Measurements from ENCODE around the gene KLC3.

Gene KLC3

GRCh38 chr19:45340232-45340898, at the start of gene KLC3:
TSS of gene KLC3 (plus strand) at chr19:45340750. CDS start at chr19:45345542, 4,792 bp downstream.
- no peaks in the 10 kb centered on the region for H3K36me3 ChIP-seq (ENCODE audit: control insufficient read depth, insufficient read depth, low read length)
- no peak within 1 kb of the TSS for H3K27ac ChIP-seq (ENCODE audit: low read depth, low read length)
- no peaks in the 10 kb centered on the region for H3K4me1 ChIP-seq (ENCODE audit: control insufficient read depth, insufficient read depth, low read length)
- no peaks in the 10 kb centered on the region for H3K9me3 ChIP-seq (ENCODE audit: control insufficient read depth, insufficient read depth, low read depth, low read length)
- H3K9ac ChIP-seq (ENCODE audit: low read length): peak within 1 kb of the TSS; percentile 17
- H3K4me3 ChIP-seq (ENCODE audit: low read depth, low read length): peak within 1 kb of the TSS; percentile 52
- H3K27me3 ChIP-seq (ENCODE audit: control insufficient read depth, insufficient read depth, low read length): peaks cover 31% of the 10 kb centered on the region

- Histone ChIP-seq H3K36me3 (ENCODE audit: control insufficient read depth, insufficient read depth, low read length) (peaks cover 41% of the 10 kb centered on the region), H3K9ac (ENCODE audit: low read length) (no peak overlapping the region), H3K27ac (ENCODE audit: low read depth, low read length) (no peak overlapping the region), H3K9me3 (ENCODE audit: control insufficient read depth, insufficient read depth, low read depth, low read length) (no peaks in the 10 kb centered on the region), H3K4me3 (ENCODE audit: low read depth, low read length) (no peak overlapping the region), H3K4me1 (ENCODE audit: control insufficient read depth, insufficient read depth, low read length) (no peaks in the 10 kb centered on the region), H3K27me3 (ENCODE audit: control insufficient read depth, insufficient read depth, low read length) (no peaks in the 10 kb centered on the region)
Observed at GRCh38 chr19:45291834-45292233, 48.7 kb upstream of the KLC3 start.

GRCh38 chr19:45293682-45294081, 46.9 kb upstream of the KLC3 start:
- Histone ChIP-seq H3K27me3 (ENCODE audit: control insufficient read depth, insufficient read depth, low read length) (no peaks in the 10 kb centered on the region), H3K4me3 (ENCODE audit: low read depth, low read length) (no peak overlapping the region), H3K9ac (ENCODE audit: low read length) (no peak overlapping the region), H3K9me3 (ENCODE audit: control insufficient read depth, insufficient read depth, low read depth, low read length) (no peaks in the 10 kb centered on the region), H3K36me3 (ENCODE audit: control insufficient read depth, insufficient read depth, low read length) (peaks cover 34% of the 10 kb centered on the region), H3K4me1 (ENCODE audit: control insufficient read depth, insufficient read depth, low read length) (no peaks in the 10 kb centered on the region), H3K27ac (ENCODE audit: low read depth, low read length) (no peak overlapping the region)

GRCh38 chr19:45294291-45295029, 46.1 kb upstream of the KLC3 start:
- Histone ChIP-seq H3K9ac (ENCODE audit: low read length) (no peak overlapping the region), H3K36me3 (ENCODE audit: control insufficient read depth, insufficient read depth, low read length) (peaks cover 35% of the 10 kb centered on the region), H3K27ac (ENCODE audit: low read depth, low read length) (no peak overlapping the region), H3K9me3 (ENCODE audit: control insufficient read depth, insufficient read depth, low read depth, low read length) (no peaks in the 10 kb centered on the region), H3K4me3 (ENCODE audit: low read depth, low read length) (no peak overlapping the region), H3K4me1 (ENCODE audit: control insufficient read depth, insufficient read depth, low read length) (no peaks in the 10 kb centered on the region), H3K27me3 (ENCODE audit: control insufficient read depth, insufficient read depth, low read length) (no peaks in the 10 kb centered on the region)

- Histone ChIP-seq H3K36me3 (ENCODE audit: control insufficient read depth, insufficient read depth, low read length) (peaks cover 30% of the 10 kb centered on the region), H3K4me1 (ENCODE audit: control insufficient read depth, insufficient read depth, low read length) (no peaks in the 10 kb centered on the region; the same call in 1 of the 2 replicates), H3K9me3 (ENCODE audit: control insufficient read depth, insufficient read depth, low read depth, low read length) (no peaks in the 10 kb centered on the region), H3K9ac (ENCODE audit: low read length) (no peak overlapping the region), H3K4me3 (ENCODE audit: low read depth, low read length) (no peak overlapping the region), H3K27me3 (ENCODE audit: control insufficient read depth, insufficient read depth, low read length) (no peaks in the 10 kb centered on the region), H3K27ac (ENCODE audit: low read depth, low read length) (no peak overlapping the region)
Observed at GRCh38 chr19:45295873-45296272, 44.7 kb upstream of the KLC3 start.

GRCh38 chr19:45296355-45296754, 44.2 kb upstream of the KLC3 start:
- H3K27me3 ChIP-seq (ENCODE audit: control insufficient read depth, insufficient read depth, low read length): no peaks in the 10 kb centered on the region
- no peaks in the 10 kb centered on the region for H3K9me3 ChIP-seq (ENCODE audit: control insufficient read depth, insufficient read depth, low read depth, low read length)
- no peak overlapping the region for H3K27ac ChIP-seq (ENCODE audit: low read depth, low read length)
- H3K4me1 ChIP-seq (ENCODE audit: control insufficient read depth, insufficient read depth, low read length): no peaks in the 10 kb centered on the region; the same call in 1 of the 2 replicates
- no peak overlapping the region for H3K9ac ChIP-seq (ENCODE audit: low read length)
- peaks cover 27% of the 10 kb centered on the region; the same call in 1 of the 2 replicates for H3K36me3 ChIP-seq (ENCODE audit: control insufficient read depth, insufficient read depth, low read length)
- H3K4me3 ChIP-seq (ENCODE audit: low read depth, low read length): no peak overlapping the region

GRCh38 chr19:45297674-45298073, 42.9 kb upstream of the KLC3 start:
- Histone ChIP-seq H3K4me3 (ENCODE audit: low read depth, low read length) (no peak overlapping the region), H3K36me3 (ENCODE audit: control insufficient read depth, insufficient read depth, low read length) (peaks cover 19% of the 10 kb centered on the region; the same call in 1 of the 2 replicates), H3K27me3 (ENCODE audit: control insufficient read depth, insufficient read depth, low read length) (no peaks in the 10 kb centered on the region), H3K4me1 (ENCODE audit: control insufficient read depth, insufficient read depth, low read length) (no peaks in the 10 kb centered on the region; the same call in 1 of the 2 replicates), H3K9me3 (ENCODE audit: control insufficient read depth, insufficient read depth, low read depth, low read length) (no peaks in the 10 kb centered on the region), H3K27ac (ENCODE audit: low read depth, low read length) (no peak overlapping the region), H3K9ac (ENCODE audit: low read length) (no peak overlapping the region)

GRCh38 chr19:45298264-45298663, 42.3 kb upstream of the KLC3 start:
- Histone ChIP-seq H3K9me3 (ENCODE audit: control insufficient read depth, insufficient read depth, low read depth, low read length) (no peaks in the 10 kb centered on the region), H3K9ac (ENCODE audit: low read length) (no peak overlapping the region), H3K36me3 (ENCODE audit: control insufficient read depth, insufficient read depth, low read length) (peaks cover 19% of the 10 kb centered on the region; the same call in 1 of the 2 replicates), H3K27ac (ENCODE audit: low read depth, low read length) (no peak overlapping the region), H3K4me1 (ENCODE audit: control insufficient read depth, insufficient read depth, low read length) (no peaks in the 10 kb centered on the region; the same call in 1 of the 2 replicates), H3K27me3 (ENCODE audit: control insufficient read depth, insufficient read depth, low read length) (no peaks in the 10 kb centered on the region), H3K4me3 (ENCODE audit: low read depth, low read length) (no peak overlapping the region)

- Histone ChIP-seq H3K9me3 (ENCODE audit: control insufficient read depth, insufficient read depth, low read depth, low read length) (no peaks in the 10 kb centered on the region), H3K27ac (ENCODE audit: low read depth, low read length) (no peak overlapping the region), H3K9ac (ENCODE audit: low read length) (no peak overlapping the region), H3K27me3 (ENCODE audit: control insufficient read depth, insufficient read depth, low read length) (peaks cover 3% of the 10 kb centered on the region), H3K36me3 (ENCODE audit: control insufficient read depth, insufficient read depth, low read length) (peaks cover 17% of the 10 kb centered on the region; the same call in 1 of the 2 replicates), H3K4me1 (ENCODE audit: control insufficient read depth, insufficient read depth, low read length) (no peaks in the 10 kb centered on the region; the same call in 1 of the 2 replicates), H3K4me3 (ENCODE audit: low read depth, low read length) (no peak overlapping the region)
Observed at GRCh38 chr19:45299719-45300118, 40.8 kb upstream of the KLC3 start.

GRCh38 chr19:45302416-45302815, 38.1 kb upstream of the KLC3 start:
- H3K36me3 ChIP-seq (ENCODE audit: control insufficient read depth, insufficient read depth, low read length): peaks cover 10% of the 10 kb centered on the region; the same call in 1 of the 2 replicates
- no peak overlapping the region for H3K9ac ChIP-seq (ENCODE audit: low read length)
- H3K9me3 ChIP-seq (ENCODE audit: control insufficient read depth, insufficient read depth, low read depth, low read length): no peaks in the 10 kb centered on the region
- peaks cover 25% of the 10 kb centered on the region for H3K27me3 ChIP-seq (ENCODE audit: control insufficient read depth, insufficient read depth, low read length)
- H3K27ac ChIP-seq (ENCODE audit: low read depth, low read length): no peak overlapping the region
- no peak overlapping the region for H3K4me3 ChIP-seq (ENCODE audit: low read depth, low read length)
- H3K4me1 ChIP-seq (ENCODE audit: control insufficient read depth, insufficient read depth, low read length): peaks cover 5% of the 10 kb centered on the region; the same call in 1 of the 2 replicates

Data from HUES6 (cell line).